CD14-positive monocyte (primary cell): Measurements from ENCODE around the gene RBM18. TPM values are rescaled to one million over a fixed set of nuclear protein-coding genes. Genes with fewer than 3 reads are reported as not detected.

Experiments
- DNase-seq, 3 donors: peaks; one replicate each; pipeline ENCODE4 v3.0.0-alpha.2; 2011 to 2022
- H2AFZ ChIP-seq: 2 replicates; pipeline ENCODE4 v1.6.0; 2012; ENCODE audit warnings: mild to moderate bottlenecking, low read depth, low read length, inconsistent platforms; ENCODE audit not compliant: insufficient read depth, poor library complexity, severe bottlenecking
- H3K27ac ChIP-seq, 2 donors: 1 replicate in 1 of 2; 2 replicates in 1 of 2; pipeline ENCODE4 v1.5.1; 2012 to 2013; ENCODE audit warnings: low read length in 2 of 2, control low read depth in 1 of 2, inconsistent platforms in 1 of 2, low read depth in 1 of 2, mild to moderate bottlenecking in 1 of 2
- H3K27me3 ChIP-seq, 2 donors: one replicate each; pipeline versions ENCODE4 v1.6.0 to v1.6.1; 2011 to 2013; ENCODE audit warnings: low read length in 2 of 2; ENCODE audit not compliant: control insufficient read depth in 2 of 2, insufficient read depth in 2 of 2
- H3K36me3 ChIP-seq, 2 donors: replicated peaks in 1 of 2; 1 replicate in 1 of 2; 2 replicates in 1 of 2; pipeline versions ENCODE4 v1.5.1 to v1.6.1; 2012 to 2013; ENCODE audit warnings: low read length in 2 of 2, control low read depth in 1 of 2, inconsistent platforms in 1 of 2, mild to moderate bottlenecking in 1 of 2; ENCODE audit not compliant: insufficient read depth in 2 of 2, control insufficient read depth in 1 of 2
- H3K4me1 ChIP-seq, 2 donors: 1 replicate in 1 of 2; 2 replicates in 1 of 2; pipeline versions ENCODE4 v1.5.1 to v1.6.1; 2012 to 2013; ENCODE audit warnings: low read length in 2 of 2, control low read depth in 1 of 2, inconsistent platforms in 1 of 2, mild to moderate bottlenecking in 1 of 2, moderate library complexity in 1 of 2; ENCODE audit not compliant: insufficient read depth in 2 of 2, control insufficient read depth in 1 of 2
- H3K4me2 ChIP-seq: replicated peaks from 2 replicates; pipeline ENCODE3; 2012; ENCODE audit warnings: low read length, moderate library complexity, mild to moderate bottlenecking; ENCODE audit not compliant: poor library complexity, severe bottlenecking; ENCODE audit errors: extremely low read depth
- H3K4me3 ChIP-seq, 3 experiments: fragments of 200-600 bp in 1 of 3; sonication (generic) in 1 of 3; replicated peaks in 1 of 3; 1 replicate in 2 of 3; 2 replicates in 1 of 3; pipeline ENCODE4 v1.5.1; 2011 to 2013; ENCODE audit warnings: low read length in 3 of 3, mild to moderate bottlenecking in 3 of 3, control low read depth in 2 of 3, low read depth in 2 of 3, inconsistent platforms in 1 of 3, moderate library complexity in 1 of 3
- H3K79me2 ChIP-seq: 2 replicates; pipeline ENCODE4 v1.6.0; 2012; ENCODE audit warnings: mild to moderate bottlenecking, control low read depth, inconsistent platforms, low read length, moderate library complexity; ENCODE audit not compliant: insufficient read depth
- H3K9ac ChIP-seq: 2 replicates; pipeline ENCODE4 v1.6.0; 2017; ENCODE audit warnings: low read length, mild to moderate bottlenecking; ENCODE audit not compliant: insufficient read depth, poor library complexity, severe bottlenecking
- H3K9me3 ChIP-seq, 2 donors: replicated peaks in 1 of 2; 1 replicate in 1 of 2; 2 replicates in 1 of 2; pipeline versions ENCODE4 v1.5.1 to v1.6.1; 2012 to 2013; ENCODE audit warnings: low read length in 2 of 2, control low read depth in 1 of 2; ENCODE audit not compliant: control insufficient read depth in 1 of 2, insufficient read depth in 1 of 2
- H4K20me1 ChIP-seq: 2 replicates; pipeline ENCODE4 v1.6.0; 2012; ENCODE audit warnings: mild to moderate bottlenecking, low read length, control low read depth, moderate library complexity; ENCODE audit not compliant: insufficient read depth
- H3K27ac Mint-ChIP-seq, 7 donors: one replicate each; pipeline ENCODE4 v1.8.0; 2020; ENCODE audit warnings: mild to moderate bottlenecking in 7 of 7, mixed read lengths in 7 of 7, moderate library complexity in 6 of 7, inconsistent platforms in 2 of 7
- H3K27me3 Mint-ChIP-seq, 3 donors: one replicate each; pipeline ENCODE4 v1.8.0; 2021 to 2022; ENCODE audit warnings: low read depth in 3 of 3, mild to moderate bottlenecking in 3 of 3, mixed read lengths in 3 of 3, moderate library complexity in 3 of 3, inconsistent platforms in 1 of 3
- H3K36me3 Mint-ChIP-seq, 2 donors: one replicate each; pipeline ENCODE4 v1.8.0; 2020; ENCODE audit warnings: mixed read lengths in 2 of 2, inconsistent platforms in 1 of 2, mild to moderate bottlenecking in 1 of 2
- H3K4me1 Mint-ChIP-seq: one replicate; pipeline ENCODE4 v1.8.0; 2020; ENCODE audit warnings: mild to moderate bottlenecking, mixed read lengths
- H3K4me3 Mint-ChIP-seq, 2 donors: one replicate each; pipeline ENCODE4 v1.8.0; 2020; ENCODE audit warnings: mild to moderate bottlenecking in 2 of 2, mixed read lengths in 2 of 2, moderate library complexity in 1 of 2
- H3K9me3 Mint-ChIP-seq, 7 donors: one replicate each; pipeline ENCODE4 v1.8.0; 2020 to 2022; ENCODE audit warnings: mixed read lengths in 7 of 7, mild to moderate bottlenecking in 6 of 7, moderate library complexity in 6 of 7, inconsistent platforms in 2 of 7
- WGBS: methylation state at CpG from one replicate; pipeline ENCODE4 v1.1.5; 2013; ENCODE audit warnings: missing lambda C conversion rate; ENCODE audit not compliant: insufficient coverage; 5-methylcytosine and 5-hydroxymethylcytosine counted together
- intact Hi-C, 2 donors: fragments of 100-400 bp; cut with micrococcal nuclease; formaldehyde crosslinking; loops; one replicate each; pipeline versions ENCODE4 v1.15.0 to v1.15.1; 2023
- polyA plus RNA-seq, 3 donors: library from polyadenylated mRNA; depleted of rRNA in 1 of 3; unstranded in 2 of 3; stranded (reverse) in 1 of 3; fragments of 300-500 nt in 2 of 3; fragments of >200 nt in 1 of 3; fragmentation: Illumina TruSeq in 2 of 3; gene quantifications; 1 replicate in 2 of 3; 2 replicates in 1 of 3; pipeline ENCODE4 v1.2.3, GENCODE V29; 2012 to 2021
- TF ChIP-seq, protein P1 (sequence below): fragments of 200-600 bp; IDR thresholded peaks from one replicate; pipeline ENCODE4 v1.8.0; 2022; ENCODE audit warnings: antibody characterized with exemption, mild to moderate bottlenecking

RBM18 gene
- polyA plus RNA-seq, 3 donors = 10.4 to 26.3 (median 25.3) TPM

- Histone ChIP-seq H3K9me3 (peaks cover 0 to 13% of the 10 kb centered on the region in 2 donors), H3K27ac (no peak overlapping the region), H3K4me1 (peaks cover 0 to 6% of the 10 kb centered on the region in 2 donors), H3K27me3 (peaks cover 36 to 52% of the 10 kb centered on the region in 2 donors), H3K4me3 (no peak overlapping the region), H2AFZ (no peak overlapping the region), H3K36me3 (no peaks in the 10 kb centered on the region), H3K9ac (no peak overlapping the region), H3K4me2 (no peak overlapping the region), H3K79me2 (no peaks in the 10 kb centered on the region), H4K20me1 (no peaks in the 10 kb centered on the region)
- H3K36me3 Mint-ChIP-seq = no peaks in the 10 kb centered on the region
- peaks cover 0 to 16% (median 5%) of the 10 kb centered on the region in 7 donors for H3K9me3 Mint-ChIP-seq
- intact Hi-C loops = no loop called here
- WGBS = 100% methylated on average over 1 of the region's 4 CpGs
- H3K4me1 Mint-ChIP-seq = peaks cover 12% of the 10 kb centered on the region
- no peak overlapping the region for H3K4me3 Mint-ChIP-seq
- H3K27ac Mint-ChIP-seq = no peak overlapping the region
- TF ChIP-seq, protein P1, sequence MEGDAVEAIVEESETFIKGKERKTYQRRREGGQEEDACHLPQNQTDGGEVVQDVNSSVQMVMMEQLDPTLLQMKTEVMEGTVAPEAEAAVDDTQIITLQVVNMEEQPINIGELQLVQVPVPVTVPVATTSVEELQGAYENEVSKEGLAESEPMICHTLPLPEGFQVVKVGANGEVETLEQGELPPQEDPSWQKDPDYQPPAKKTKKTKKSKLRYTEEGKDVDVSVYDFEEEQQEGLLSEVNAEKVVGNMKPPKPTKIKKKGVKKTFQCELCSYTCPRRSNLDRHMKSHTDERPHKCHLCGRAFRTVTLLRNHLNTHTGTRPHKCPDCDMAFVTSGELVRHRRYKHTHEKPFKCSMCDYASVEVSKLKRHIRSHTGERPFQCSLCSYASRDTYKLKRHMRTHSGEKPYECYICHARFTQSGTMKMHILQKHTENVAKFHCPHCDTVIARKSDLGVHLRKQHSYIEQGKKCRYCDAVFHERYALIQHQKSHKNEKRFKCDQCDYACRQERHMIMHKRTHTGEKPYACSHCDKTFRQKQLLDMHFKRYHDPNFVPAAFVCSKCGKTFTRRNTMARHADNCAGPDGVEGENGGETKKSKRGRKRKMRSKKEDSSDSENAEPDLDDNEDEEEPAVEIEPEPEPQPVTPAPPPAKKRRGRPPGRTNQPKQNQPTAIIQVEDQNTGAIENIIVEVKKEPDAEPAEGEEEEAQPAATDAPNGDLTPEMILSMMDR = no peak
- DNase-seq = no peak
- H3K27me3 Mint-ChIP-seq = peaks cover 23 to 39% (median 36%) of the 10 kb centered on the region in 3 donors
Measured at GRCh38 chr9:122229485-122229837, 35.2 kb downstream of the RBM18 start.

GRCh38 chr9:122228568-122229484 is 35.8 kb downstream of the RBM18 start, which contains the start of gene LHX6:
TSS of gene LHX6 (minus strand) at chr9:122228957. CDS start at chr9:122228740, 217 bp downstream.
- H3K27me3 ChIP-seq = peaks cover 36 to 52% of the 10 kb centered on the region in 2 donors
- Mint-ChIP-seq H3K4me3 (peak within 1 kb of the TSS; percentile 61 to 84), H3K27ac (no peak within 1 kb of the TSS), H3K9me3 (peaks cover 0 to 16% (median 5%) of the 10 kb centered on the region in 7 donors), H3K36me3 (no peaks in the 10 kb centered on the region), H3K4me1 (peaks cover 12% of the 10 kb centered on the region), H3K27me3 (peaks cover 23 to 42% (median 36%) of the 10 kb centered on the region in 3 donors)
- H3K4me2 ChIP-seq = peak within 1 kb of the TSS; percentile 56
- intact Hi-C loops = no loop called here
- H3K9me3 ChIP-seq = peaks cover 0 to 13% of the 10 kb centered on the region in 2 donors
- DNase-seq = peak in 1 of 3 donors; percentile 17
- no peak within 1 kb of the TSS for H3K27ac ChIP-seq
- 5% methylated on average over 56 of the region's 70 CpGs for WGBS
- no peaks in the 10 kb centered on the region for H3K36me3 ChIP-seq
- H3K4me1 ChIP-seq = peaks cover 0 to 6% of the 10 kb centered on the region in 2 donors
- H3K9ac ChIP-seq = no peak within 1 kb of the TSS
- TF ChIP-seq, protein P1 = no peak
- H2AFZ ChIP-seq = no peak within 1 kb of the TSS
- H4K20me1 ChIP-seq = no peaks in the 10 kb centered on the region
- no peaks in the 10 kb centered on the region for H3K79me2 ChIP-seq
- peak within 1 kb of the TSS in 1 of 3 experiments; percentile 36 for H3K4me3 ChIP-seq
